DMS53 treated with DMSO at 0.1 percent for 48 hours (cell line): Measurements from ENCODE around the gene TCERG1L.

ENCODE experiments used
- DNase-seq: peaks from one replicate; lab custom pipeline; 2025; ENCODE audit not compliant: unreplicated experiment; lab: John Stamatoyannopoulos, UW

Gene TCERG1L

GRCh38 chr10:131078131-131078881 is 233.2 kb downstream of the TCERG1L start:
- DNase-seq, result no peak

GRCh38 chr10:131077724-131078123 is 233.8 kb downstream of the TCERG1L start:
- DNase-seq, result no peak

DNA sequence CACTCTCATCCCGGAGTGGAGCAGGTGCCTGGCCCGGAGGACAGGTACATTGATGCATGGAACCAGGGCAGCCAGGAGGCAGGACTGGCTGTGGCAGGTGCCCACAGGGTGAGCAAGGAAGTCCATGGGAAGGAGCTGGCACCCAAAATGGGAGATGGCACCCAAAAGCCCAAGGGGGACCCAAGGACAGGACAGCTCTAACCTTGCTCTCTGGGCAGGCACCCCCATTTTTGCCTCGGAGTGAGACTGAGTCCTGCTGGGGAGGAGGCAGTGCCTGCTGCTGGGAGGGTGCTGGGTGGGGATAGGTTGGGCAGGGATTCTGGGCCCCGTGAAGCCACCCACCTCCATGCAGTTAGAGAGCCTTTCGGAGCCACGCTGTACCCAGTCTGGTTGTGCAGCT is 234.5 kb downstream of the TCERG1L start:
- no peak for DNase-seq

GRCh38 chr10:131076356-131076755 is 235.2 kb downstream of the TCERG1L start:
- no peak for DNase-seq

DNA sequence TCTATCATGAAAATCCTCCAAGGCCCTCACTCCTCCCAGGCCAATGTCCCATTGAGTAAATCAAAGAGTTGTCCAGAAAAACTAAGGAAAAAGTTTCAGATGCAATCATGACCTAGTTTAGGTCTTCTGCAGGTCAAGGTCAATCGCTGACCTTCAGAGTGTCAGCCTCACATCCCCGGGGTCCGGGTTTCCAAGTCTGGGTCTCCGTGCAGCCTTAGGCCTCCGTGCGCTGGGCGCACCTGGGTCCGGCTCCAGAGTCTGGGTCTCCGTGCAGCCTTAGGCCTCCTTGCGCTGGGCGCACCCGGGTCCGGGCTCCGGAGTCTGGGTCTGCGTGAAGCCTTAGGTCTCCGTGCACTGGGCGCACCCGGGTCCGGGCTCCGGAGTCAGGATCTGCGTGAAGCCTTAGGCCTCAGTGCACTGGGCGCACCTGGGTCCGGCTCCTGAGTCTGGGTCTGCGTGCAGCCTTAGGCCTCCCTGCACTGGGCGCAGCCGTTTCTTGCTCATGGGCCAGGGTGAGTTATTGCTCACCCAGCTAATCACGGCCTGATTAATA is 236.2 kb downstream of the TCERG1L start:
- DNase-seq, result no peak

- DNase-seq, result no peak
Measured at GRCh38 chr10:131074682-131075081, 236.8 kb downstream of the TCERG1L start.

DNA sequence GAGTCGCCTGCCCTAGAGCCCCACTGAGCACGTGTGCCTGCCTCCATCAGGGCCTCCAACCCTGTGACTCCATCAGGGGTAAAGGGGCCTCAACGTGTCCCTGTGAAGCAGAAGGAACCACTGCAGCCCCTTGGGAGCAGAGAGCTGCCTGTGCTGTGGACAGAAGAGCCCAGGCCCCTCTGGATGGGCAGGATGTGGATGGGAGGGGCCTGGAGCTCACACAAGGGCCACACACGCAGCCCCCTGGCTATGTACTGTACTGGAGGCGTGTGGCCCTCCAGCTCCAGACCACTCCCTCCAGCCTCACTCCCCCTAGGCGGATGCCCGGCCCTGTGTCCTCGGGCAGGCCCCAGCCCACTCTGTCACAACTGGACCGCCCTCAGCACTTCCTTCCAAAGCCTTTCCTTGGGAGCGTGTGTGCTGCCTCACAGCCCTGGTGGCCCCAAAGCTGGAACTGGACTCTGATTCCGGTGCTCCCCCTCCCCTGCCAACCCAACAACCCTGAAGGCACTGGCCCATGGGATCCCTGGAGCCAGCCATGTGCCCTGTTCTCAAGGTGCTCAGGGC is 238.0 kb downstream of the TCERG1L start:
- DNase-seq, result no peak

- no peak for DNase-seq
Measured at GRCh38 chr10:131072651-131073468, 238.7 kb downstream of the TCERG1L start.

DNA sequence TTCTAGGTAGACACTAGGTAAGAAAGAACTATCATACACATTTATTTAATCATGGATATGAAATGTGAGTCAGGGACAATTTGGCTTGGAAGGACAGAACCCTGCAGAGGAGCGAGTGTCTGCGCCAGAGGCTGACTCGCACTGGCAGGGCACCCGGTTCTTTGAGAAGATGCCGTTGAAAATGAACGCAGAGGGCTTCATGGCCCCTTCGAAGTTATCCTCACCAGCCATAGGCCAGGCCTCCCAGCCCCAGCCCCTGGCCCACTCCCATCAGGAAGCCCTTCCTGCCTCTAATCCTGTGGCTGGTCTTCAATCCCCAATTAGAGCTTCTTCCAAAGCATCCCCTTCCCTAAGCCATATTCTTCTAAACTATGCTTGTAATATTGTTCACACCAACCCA is 239.8 kb downstream of the TCERG1L start:
- no peak for DNase-seq

GRCh38 chr10:131070856-131071255 is 240.7 kb downstream of the TCERG1L start:
- no peak for DNase-seq

GRCh38 chr10:131068760-131069159 is 242.8 kb downstream of the TCERG1L start:
- DNase-seq, result no peak

DNA sequence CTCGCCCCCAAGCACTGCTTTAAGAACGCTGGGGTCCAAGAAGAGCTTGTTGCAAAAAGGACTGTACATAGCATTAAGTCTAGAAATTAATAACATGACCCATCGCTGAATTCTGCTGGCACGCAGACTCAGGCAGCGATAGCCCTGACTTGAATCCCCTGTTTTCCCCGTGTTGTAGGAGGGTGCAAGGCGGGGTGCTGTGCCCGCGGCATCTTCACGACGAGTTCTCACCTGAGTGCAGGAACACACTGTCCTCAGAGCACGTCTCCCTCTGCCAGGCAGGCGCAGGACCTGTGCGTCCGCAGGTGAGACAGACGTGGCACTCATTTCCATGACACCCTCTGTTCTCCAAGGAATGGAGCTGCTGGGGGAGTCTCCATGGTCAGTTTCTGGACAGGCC is 243.2 kb downstream of the TCERG1L start:
- DNase-seq, result no peak

- no peak for DNase-seq
Measured at GRCh38 chr10:131067690-131068089, 243.8 kb downstream of the TCERG1L start.

- no peak for DNase-seq
Measured at GRCh38 chr10:131065673-131066305, 245.7 kb downstream of the TCERG1L start.

DNA sequence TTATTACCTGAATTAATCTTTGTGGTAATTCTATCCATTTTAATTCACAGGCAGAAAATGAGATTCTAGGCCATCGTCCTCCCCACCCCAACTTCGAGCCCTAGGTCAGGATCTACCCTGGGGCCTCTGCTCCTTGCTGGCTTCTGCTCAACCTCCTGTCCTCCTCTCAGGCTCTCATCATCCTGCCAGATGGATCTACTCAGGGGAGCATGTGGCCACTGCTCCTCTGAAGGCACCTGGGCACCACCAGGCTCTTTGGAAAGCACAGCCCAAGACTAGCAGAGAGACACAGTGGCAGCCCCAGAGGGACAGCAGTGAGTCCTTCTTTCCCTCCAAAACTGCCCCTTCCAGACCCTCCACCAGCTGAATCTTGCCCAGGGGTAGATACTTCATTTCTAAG is 248.2 kb downstream of the TCERG1L start:
- no peak for DNase-seq

GRCh38 chr10:131062621-131063260 is 248.8 kb downstream of the TCERG1L start:
- DNase-seq, result no peak

- DNase-seq, result no peak
Measured at GRCh38 chr10:131061216-131061615, 250.3 kb downstream of the TCERG1L start.

GRCh38 chr10:131059881-131060280 is 251.6 kb downstream of the TCERG1L start:
- no peak for DNase-seq

- DNase-seq, result no peak
Measured at GRCh38 chr10:131058799-131059198, 252.7 kb downstream of the TCERG1L start.

- DNase-seq, result no peak
Measured at GRCh38 chr10:131056781-131057180, 254.7 kb downstream of the TCERG1L start.

DNA sequence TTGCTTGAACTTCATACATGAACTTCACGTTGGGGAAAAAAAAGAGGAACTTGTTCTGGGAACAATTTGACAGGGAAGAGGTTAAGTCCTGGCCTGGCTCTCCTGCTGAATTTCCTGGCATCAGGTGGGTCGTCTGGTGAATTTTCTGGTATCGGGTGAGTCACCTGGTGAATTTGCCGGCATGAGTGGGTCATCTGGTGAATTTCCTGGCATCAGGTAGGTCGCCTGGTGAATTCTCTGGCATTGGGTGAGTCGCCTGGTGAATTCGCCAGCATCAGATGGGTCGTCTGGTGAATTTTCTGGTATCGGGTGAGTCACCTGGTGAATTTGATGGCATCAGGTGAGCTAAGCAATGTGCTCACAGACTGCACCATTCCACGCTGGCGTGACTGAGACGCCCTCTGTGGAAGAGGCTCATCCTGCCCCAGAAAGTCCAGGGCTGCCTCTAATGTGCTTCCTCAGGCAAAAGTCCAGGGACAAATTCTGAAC is 255.4 kb downstream of the TCERG1L start:
- DNase-seq, result no peak
